Astrocyte (in vitro differentiated cells and primary cell): Measurements from ENCODE around the gene CYTH4. TPM values are rescaled to one million over a fixed set of nuclear protein-coding genes. Genes with fewer than 3 reads are reported as not detected.

ENCODE experiments used
- DNase-seq: peaks from one replicate; pipeline ENCODE4 v3.0.0-alpha.2; 2010; ENCODE audit warnings: low read depth
- FAIRE-seq: peaks from 2 replicates; lab custom pipeline; 2011; peaks lifted over from hg19 to GRCh38; lab: Jason Lieb, UNC
- H2AFZ ChIP-seq: 2 replicates; pipeline ENCODE4 v1.6.0; 2012; ENCODE audit warnings: low read depth, low read length, inconsistent platforms
- H3K27ac ChIP-seq: 2 replicates; pipeline ENCODE4 v1.5.1; 2011; ENCODE audit warnings: low read depth, low read length, inconsistent platforms
- H3K27me3 ChIP-seq: 2 replicates; pipeline ENCODE4 v1.6.0; 2011; ENCODE audit warnings: low read length, inconsistent platforms; ENCODE audit not compliant: insufficient read depth
- H3K36me3 ChIP-seq: 2 replicates; pipeline ENCODE4 v1.5.1; 2011; ENCODE audit warnings: low read length, inconsistent platforms; ENCODE audit not compliant: insufficient read depth
- H3K4me1 ChIP-seq: 2 replicates; pipeline ENCODE4 v1.5.1; 2011; ENCODE audit warnings: low read length, inconsistent platforms; ENCODE audit not compliant: insufficient read depth
- H3K4me2 ChIP-seq: 2 replicates; pipeline ENCODE4 v1.6.0; 2012; ENCODE audit warnings: low read length, inconsistent platforms
- H3K4me3 ChIP-seq: 2 replicates; pipeline ENCODE4 v1.5.1; 2011; ENCODE audit warnings: low read depth, mild to moderate bottlenecking, low read length, inconsistent platforms; ENCODE audit not compliant: insufficient read depth
- H3K79me2 ChIP-seq: 2 replicates; pipeline ENCODE4 v1.6.0; 2012; ENCODE audit warnings: mild to moderate bottlenecking, low read length, inconsistent platforms; ENCODE audit not compliant: insufficient read depth
- H3K9ac ChIP-seq: 2 replicates; pipeline ENCODE4 v1.6.0; 2012; ENCODE audit warnings: mild to moderate bottlenecking, low read length, inconsistent platforms
- H3K9me3 ChIP-seq: 2 replicates; pipeline ENCODE4 v1.5.1; 2012; ENCODE audit warnings: low read depth, mild to moderate bottlenecking, low read length, inconsistent platforms; ENCODE audit not compliant: insufficient read depth
- H4K20me1 ChIP-seq: 2 replicates; pipeline ENCODE4 v1.6.0; 2012; ENCODE audit warnings: low read length, inconsistent platforms; ENCODE audit not compliant: insufficient read depth
- H3K27ac Mint-ChIP-seq: one replicate; pipeline ENCODE4 v1.8.0; 2021; ENCODE audit warnings: mild to moderate bottlenecking, mixed read lengths; ENCODE audit not compliant: unreplicated experiment
- H3K27me3 Mint-ChIP-seq: one replicate; pipeline ENCODE4 v1.8.0; 2021; ENCODE audit warnings: low read depth, mixed read lengths; ENCODE audit not compliant: unreplicated experiment
- H3K36me3 Mint-ChIP-seq: one replicate; pipeline ENCODE4 v1.8.0; 2021; ENCODE audit warnings: low read depth, mixed read lengths; ENCODE audit not compliant: unreplicated experiment
- H3K4me1 Mint-ChIP-seq: one replicate; pipeline ENCODE4 v1.8.0; 2021; ENCODE audit warnings: low read depth, mixed read lengths; ENCODE audit not compliant: unreplicated experiment
- H3K4me3 Mint-ChIP-seq: one replicate; pipeline ENCODE4 v1.8.0; 2021; ENCODE audit warnings: mild to moderate bottlenecking, moderate library complexity, mixed read lengths; ENCODE audit not compliant: unreplicated experiment
- H3K9me3 Mint-ChIP-seq: one replicate; pipeline ENCODE4 v1.8.0; 2021; ENCODE audit warnings: mild to moderate bottlenecking, mixed read lengths; ENCODE audit not compliant: unreplicated experiment
- CTCF ChIP-seq: IDR thresholded peaks from 2 replicates; pipeline ENCODE4 v1.5.1; 2011; ENCODE audit warnings: low read depth, mild to moderate bottlenecking, inconsistent platforms, low read length, moderate library complexity; ENCODE audit not compliant: insufficient read depth
- EZH2 ChIP-seq: IDR thresholded peaks from 2 replicates; pipeline ENCODE4 v1.6.1; 2012; ENCODE audit warnings: mild to moderate bottlenecking, low read length, inconsistent platforms; ENCODE audit not compliant: insufficient read depth
- total RNA-seq: library from RNA; stranded (reverse); gene quantifications from 2 replicates; pipeline ENCODE4 v1.2.1, GENCODE V29; 2021

The CYTH4 gene
- total RNA-seq, 1 donor from 2014 or later: not detected

- Mint-ChIP-seq H3K4me1 (peaks cover 7% of the 10 kb centered on the region), H3K27ac (no peak overlapping the region), H3K27me3 (peaks cover 14% of the 10 kb centered on the region), H3K4me3 (no peak overlapping the region), H3K9me3 (no peaks in the 10 kb centered on the region), H3K36me3 (no peaks in the 10 kb centered on the region)
- no peaks in the 10 kb centered on the region for H3K79me2 ChIP-seq
- FAIRE-seq (no peak), DNase-seq (no peak)
- H3K4me3 ChIP-seq: no peak overlapping the region
- no peak overlapping the region for H3K9ac ChIP-seq
- peaks cover 26% of the 10 kb centered on the region for H3K4me1 ChIP-seq
- TF ChIP-seq CTCF: no peak
- no peak for TF ChIP-seq EZH2
- H3K27me3 ChIP-seq: no peaks in the 10 kb centered on the region
- H2AFZ ChIP-seq: no peak overlapping the region
- H3K9me3 ChIP-seq: no peaks in the 10 kb centered on the region
- no peaks in the 10 kb centered on the region for H4K20me1 ChIP-seq
- no peaks in the 10 kb centered on the region for H3K36me3 ChIP-seq
- no peak overlapping the region for H3K27ac ChIP-seq
- H3K4me2 ChIP-seq: no peak overlapping the region
Measured at GRCh38 chr22:37244922-37245722, 37.2 kb upstream of the CYTH4 start.

GRCh38 chr22:37245740-37246139, 36.6 kb upstream of the CYTH4 start:
- H3K79me2 ChIP-seq: no peaks in the 10 kb centered on the region
- Mint-ChIP-seq H3K36me3 (no peaks in the 10 kb centered on the region), H3K27ac (no peak overlapping the region), H3K4me1 (peaks cover 7% of the 10 kb centered on the region), H3K4me3 (no peak overlapping the region), H3K9me3 (no peaks in the 10 kb centered on the region), H3K27me3 (peaks cover 13% of the 10 kb centered on the region)
- no peak overlapping the region for H3K4me2 ChIP-seq
- no peaks in the 10 kb centered on the region for H3K27me3 ChIP-seq
- no peaks in the 10 kb centered on the region for H4K20me1 ChIP-seq
- FAIRE-seq (no peak), DNase-seq (no peak)
- peaks cover 26% of the 10 kb centered on the region for H3K4me1 ChIP-seq
- H3K9me3 ChIP-seq: no peaks in the 10 kb centered on the region
- H3K4me3 ChIP-seq: no peak overlapping the region
- H3K9ac ChIP-seq: no peak overlapping the region
- no peak overlapping the region for H2AFZ ChIP-seq
- H3K36me3 ChIP-seq: no peaks in the 10 kb centered on the region
- no peak overlapping the region for H3K27ac ChIP-seq
- TF ChIP-seq EZH2: no peak
- no peak for TF ChIP-seq CTCF

- H3K36me3 ChIP-seq: no peaks in the 10 kb centered on the region
- peaks cover 16% of the 10 kb centered on the region for H3K4me1 ChIP-seq
- H3K27me3 ChIP-seq: no peaks in the 10 kb centered on the region
- no peak overlapping the region for H3K4me3 ChIP-seq
- H3K27ac Mint-ChIP-seq: no peak overlapping the region
- peaks cover 13% of the 10 kb centered on the region for H3K27me3 Mint-ChIP-seq
- no peak overlapping the region for H3K4me3 Mint-ChIP-seq
- H3K36me3 Mint-ChIP-seq: no peaks in the 10 kb centered on the region
- H3K27ac ChIP-seq: no peak overlapping the region
- H3K79me2 ChIP-seq: no peaks in the 10 kb centered on the region
- no peak for DNase-seq
- H3K9me3 ChIP-seq: no peaks in the 10 kb centered on the region
- peak; percentile 20 for FAIRE-seq
- no peaks in the 10 kb centered on the region for H3K4me1 Mint-ChIP-seq
- no peak overlapping the region for H3K4me2 ChIP-seq
- H3K9me3 Mint-ChIP-seq: no peaks in the 10 kb centered on the region
- H2AFZ ChIP-seq: no peak overlapping the region
- H4K20me1 ChIP-seq: no peaks in the 10 kb centered on the region
- TF ChIP-seq EZH2 (no peak), CTCF (no peak)
- no peak overlapping the region for H3K9ac ChIP-seq
Measured at GRCh38 chr22:37248251-37248650, 34.1 kb upstream of the CYTH4 start.
